ENCODE data around the gene WDFY2. TPM values are rescaled to one million over a fixed set of nuclear protein-coding genes. Genes with fewer than 3 reads are reported as not detected.

Gene WDFY2
- total and polyA plus RNA-seq, 7 experiments from 2014 or later = 3.2 to 44.3 (median 18.6) TPM

- no peak overlapping the region for H3K27ac Mint-ChIP-seq
- Histone ChIP-seq H3K4me1 (ENCODE audit: control insufficient read depth in 2 of 2, insufficient read depth in 2 of 2, low read length in 2 of 2) (no peaks in the 10 kb centered on the region), H3K27me3 (ENCODE audit: control insufficient read depth in 2 of 2, insufficient read depth in 2 of 2, low read length in 2 of 2) (no peaks in the 10 kb centered on the region), H3K4me3 (ENCODE audit: low read length) (no peak overlapping the region), H3K36me3 (ENCODE audit: control insufficient read depth in 2 of 3, insufficient read depth in 3 of 3, low read length in 3 of 3) (peaks cover 0 to 15% (median 0%) of the 10 kb centered on the region in 3 experiments), H3K27ac (ENCODE audit: low read depth, low read length) (no peak overlapping the region), H3K9me3 (ENCODE audit: control insufficient read depth in 2 of 3, low read length in 3 of 3) (no peaks in the 10 kb centered on the region)
- no peaks in the 10 kb centered on the region for H3K27me3 Mint-ChIP-seq
- no peaks in the 10 kb centered on the region for H3K9me3 Mint-ChIP-seq
- peaks cover 0 to 9% (median 4%) of the 10 kb centered on the region in 5 donors for H3K36me3 Mint-ChIP-seq
- DNase-seq = no peak
- ChIA-PET POLR2A (no interaction called here), CTCF (no interaction called here)
- peaks cover 0 to 10% (median 0%) of the 10 kb centered on the region in 7 donors for H3K4me1 Mint-ChIP-seq
- intact Hi-C loops (cut with micrococcal nuclease) = no loop called here
- ATAC-seq = no peak
- H3K4me3 Mint-ChIP-seq = no peak overlapping the region
These were observed 189.3 kb downstream of the WDFY2 start for GRCh38 chr13:51773515-51773914.

- Mint-ChIP-seq H3K4me3 (no peak overlapping the region), H3K4me1 (peaks cover 0 to 10% (median 0%) of the 10 kb centered on the region in 7 donors), H3K36me3 (peaks cover 0 to 10% (median 8%) of the 10 kb centered on the region in 5 donors), H3K27me3 (no peaks in the 10 kb centered on the region), H3K27ac (peak overlapping the region in 2 of 9 donors; percentile 19 to 72), H3K9me3 (no peaks in the 10 kb centered on the region)
- Histone ChIP-seq H3K9me3 (ENCODE audit: control insufficient read depth in 2 of 3, low read length in 3 of 3) (no peaks in the 10 kb centered on the region), H3K27ac (ENCODE audit: low read depth, low read length) (no peak overlapping the region), H3K36me3 (ENCODE audit: control insufficient read depth in 2 of 3, insufficient read depth in 3 of 3, low read length in 3 of 3) (peaks cover 0 to 15% (median 0%) of the 10 kb centered on the region in 3 experiments), H3K4me1 (ENCODE audit: control insufficient read depth in 2 of 2, insufficient read depth in 2 of 2, low read length in 2 of 2) (no peaks in the 10 kb centered on the region), H3K4me3 (ENCODE audit: low read length) (no peak overlapping the region), H3K27me3 (ENCODE audit: control insufficient read depth in 2 of 2, insufficient read depth in 2 of 2, low read length in 2 of 2) (no peaks in the 10 kb centered on the region)
- DNase-seq = no peak
- intact Hi-C loops (cut with micrococcal nuclease) = no loop called here
- ChIA-PET CTCF (no interaction called here), POLR2A (no interaction called here)
- ATAC-seq = no peak
These were observed 191.9 kb downstream of the WDFY2 start for GRCh38 chr13:51776179-51776578.

GRCh38 chr13:51777921-51778320, 193.7 kb downstream of the WDFY2 start:
- no peak overlapping the region for H3K4me3 Mint-ChIP-seq
- no peak overlapping the region for H3K4me3 ChIP-seq (ENCODE audit: low read length)
- H3K27me3 ChIP-seq (ENCODE audit: control insufficient read depth in 2 of 2, insufficient read depth in 2 of 2, low read length in 2 of 2) = no peaks in the 10 kb centered on the region
- no peak overlapping the region for H3K27ac ChIP-seq (ENCODE audit: low read depth, low read length)
- no peaks in the 10 kb centered on the region for H3K9me3 Mint-ChIP-seq
- H3K4me1 Mint-ChIP-seq = peaks cover 0 to 7% (median 0%) of the 10 kb centered on the region in 7 donors
- ChIA-PET CTCF (no interaction called here), POLR2A (no interaction called here)
- H3K9me3 ChIP-seq (ENCODE audit: control insufficient read depth in 2 of 3, low read length in 3 of 3) = no peaks in the 10 kb centered on the region
- no peaks in the 10 kb centered on the region for H3K4me1 ChIP-seq (ENCODE audit: control insufficient read depth in 2 of 2, insufficient read depth in 2 of 2, low read length in 2 of 2)
- H3K36me3 ChIP-seq (ENCODE audit: control insufficient read depth in 2 of 3, insufficient read depth in 3 of 3, low read length in 3 of 3) = peaks cover 0 to 17% (median 0%) of the 10 kb centered on the region in 3 experiments
- no peaks in the 10 kb centered on the region for H3K27me3 Mint-ChIP-seq
- ATAC-seq (no peak), DNase-seq (no peak)
- intact Hi-C loops (cut with micrococcal nuclease) = no loop called here
- H3K27ac Mint-ChIP-seq = no peak overlapping the region
- peaks cover 0 to 15% (median 9%) of the 10 kb centered on the region in 5 donors for H3K36me3 Mint-ChIP-seq

- ChIA-PET CTCF (no interaction called here), POLR2A (no interaction called here)
- Histone ChIP-seq H3K9me3 (ENCODE audit: control insufficient read depth in 2 of 3, low read length in 3 of 3) (no peaks in the 10 kb centered on the region), H3K4me1 (ENCODE audit: control insufficient read depth in 2 of 2, insufficient read depth in 2 of 2, low read length in 2 of 2) (no peaks in the 10 kb centered on the region), H3K36me3 (ENCODE audit: control insufficient read depth in 2 of 3, insufficient read depth in 3 of 3, low read length in 3 of 3) (peaks cover 0 to 15% (median 0%) of the 10 kb centered on the region in 3 experiments), H3K4me3 (ENCODE audit: low read length) (no peak overlapping the region), H3K27me3 (ENCODE audit: control insufficient read depth in 2 of 2, insufficient read depth in 2 of 2, low read length in 2 of 2) (no peaks in the 10 kb centered on the region), H3K27ac (ENCODE audit: low read depth, low read length) (no peak overlapping the region)
- no peak for DNase-seq
- Mint-ChIP-seq H3K9me3 (no peaks in the 10 kb centered on the region), H3K27ac (peak overlapping the region in 1 of 9 donors; percentile 38), H3K36me3 (peaks cover 0 to 15% (median 9%) of the 10 kb centered on the region in 5 donors), H3K4me1 (peaks cover 0 to 7% (median 0%) of the 10 kb centered on the region in 7 donors), H3K27me3 (no peaks in the 10 kb centered on the region), H3K4me3 (no peak overlapping the region)
- intact Hi-C loops (cut with micrococcal nuclease) = no loop called here
- ATAC-seq = no peak
These were observed 194.1 kb downstream of the WDFY2 start for GRCh38 chr13:51778392-51778791.

GRCh38 chr13:51780099-51780498, 195.8 kb downstream of the WDFY2 start:
- Histone ChIP-seq H3K27me3 (ENCODE audit: control insufficient read depth in 2 of 2, insufficient read depth in 2 of 2, low read length in 2 of 2) (no peaks in the 10 kb centered on the region), H3K4me1 (ENCODE audit: control insufficient read depth in 2 of 2, insufficient read depth in 2 of 2, low read length in 2 of 2) (no peaks in the 10 kb centered on the region), H3K4me3 (ENCODE audit: low read length) (no peak overlapping the region), H3K9me3 (ENCODE audit: control insufficient read depth in 2 of 3, low read length in 3 of 3) (no peaks in the 10 kb centered on the region), H3K36me3 (ENCODE audit: control insufficient read depth in 2 of 3, insufficient read depth in 3 of 3, low read length in 3 of 3) (peaks cover 0 to 10% (median 0%) of the 10 kb centered on the region in 3 experiments), H3K27ac (ENCODE audit: low read depth, low read length) (no peak overlapping the region)
- Mint-ChIP-seq H3K36me3 (peaks cover 0 to 20% (median 9%) of the 10 kb centered on the region in 5 donors), H3K27ac (no peak overlapping the region), H3K9me3 (no peaks in the 10 kb centered on the region), H3K4me1 (peaks cover 0 to 7% (median 0%) of the 10 kb centered on the region in 7 donors), H3K27me3 (no peaks in the 10 kb centered on the region), H3K4me3 (no peak overlapping the region)
- ChIA-PET POLR2A (no interaction called here), CTCF (no interaction called here)
- ATAC-seq = no peak
- intact Hi-C loops (cut with micrococcal nuclease) = loop anchor here in 1 of 2 donors (5.0 kb wide), 2 partner anchors 328 to 653 kb away; partner anchors contain the start of gene INTS6
- DNase-seq = no peak

GRCh38 chr13:51781246-51782022, 197.2 kb downstream of the WDFY2 start:
- H3K27me3 Mint-ChIP-seq = no peaks in the 10 kb centered on the region
- CTCF ChIA-PET = interaction anchor here (0.6 to 1.0 kb wide), 2 partner anchors 44 to 337 kb away, joined by 3 to 8 read pairs; no protein-coding TSS in a partner anchor
- no peak for DNase-seq
- H3K36me3 ChIP-seq (ENCODE audit: control insufficient read depth in 2 of 3, insufficient read depth in 3 of 3, low read length in 3 of 3) = peaks cover 0 to 10% (median 0%) of the 10 kb centered on the region in 3 experiments
- peaks cover 0 to 26% (median 12%) of the 10 kb centered on the region in 5 donors for H3K36me3 Mint-ChIP-seq
- peak; percentile 55 for ATAC-seq
- peak overlapping the region in 2 of 9 donors; percentile 12 to 66 for H3K27ac Mint-ChIP-seq
- intact Hi-C loops (cut with micrococcal nuclease) = loop anchor here in 1 of 2 donors (5.0 kb wide), 2 partner anchors 329 to 654 kb away; partner anchors contain the start of gene INTS6
- no peaks in the 10 kb centered on the region for H3K9me3 Mint-ChIP-seq
- POLR2A ChIA-PET = no interaction called here
- no peak overlapping the region for H3K27ac ChIP-seq (ENCODE audit: low read depth, low read length)
- H3K4me1 ChIP-seq (ENCODE audit: control insufficient read depth in 2 of 2, insufficient read depth in 2 of 2, low read length in 2 of 2) = no peaks in the 10 kb centered on the region
- H3K4me1 Mint-ChIP-seq = peaks cover 0 to 7% (median 0%) of the 10 kb centered on the region in 7 donors
- H3K4me3 Mint-ChIP-seq = no peak overlapping the region
- H3K27me3 ChIP-seq (ENCODE audit: control insufficient read depth in 2 of 2, insufficient read depth in 2 of 2, low read length in 2 of 2) = no peaks in the 10 kb centered on the region
- H3K9me3 ChIP-seq (ENCODE audit: control insufficient read depth in 2 of 3, low read length in 3 of 3) = no peaks in the 10 kb centered on the region
- H3K4me3 ChIP-seq (ENCODE audit: low read length) = no peak overlapping the region
